GM19025 (cell line): ENCODE measurements around the gene LRRC71.
"Not testable (repeated sequence)": the region's sequence is repeated elsewhere in the genome, so short reads cannot be mapped to it uniquely, and the experiment has no call there.

Source experiments
- ATAC-seq: cut with Tn5 transposase; IDR thresholded peaks from one replicate; pipeline ENCODE4 v1.9.1; 2021; ENCODE audit warnings: mild to moderate bottlenecking, low read depth, moderate library complexity; ENCODE audit not compliant: unreplicated experiment

LRRC71 gene

GRCh38 chr1:156924478-156925153 is 4.2 kb downstream of the LRRC71 start:
- no peak for ATAC-seq

GRCh38 chr1:156925154-156926010 is 5.0 kb downstream of the LRRC71 start:
- no peak for ATAC-seq

DNA sequence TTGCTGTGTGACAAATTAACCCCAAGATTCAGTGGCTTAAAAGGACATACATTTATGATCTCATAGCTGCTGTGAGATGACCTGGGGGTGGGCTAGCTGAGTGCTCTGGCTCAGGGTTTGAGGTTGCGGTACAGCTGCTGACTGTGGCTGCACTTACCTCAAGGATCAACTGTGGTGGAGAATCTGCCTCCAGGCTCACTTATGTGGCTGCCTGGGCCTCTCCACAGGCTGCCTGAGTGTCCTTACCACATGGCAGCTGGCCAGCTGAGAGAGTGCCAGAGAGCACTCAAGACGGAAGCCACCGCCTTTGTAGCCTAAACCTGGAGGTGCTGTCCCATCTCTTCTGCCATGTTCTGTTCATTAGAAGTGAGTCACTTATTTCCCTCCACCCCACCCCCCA is 5.7 kb downstream of the LRRC71 start:
- ATAC-seq: no peak

DNA sequence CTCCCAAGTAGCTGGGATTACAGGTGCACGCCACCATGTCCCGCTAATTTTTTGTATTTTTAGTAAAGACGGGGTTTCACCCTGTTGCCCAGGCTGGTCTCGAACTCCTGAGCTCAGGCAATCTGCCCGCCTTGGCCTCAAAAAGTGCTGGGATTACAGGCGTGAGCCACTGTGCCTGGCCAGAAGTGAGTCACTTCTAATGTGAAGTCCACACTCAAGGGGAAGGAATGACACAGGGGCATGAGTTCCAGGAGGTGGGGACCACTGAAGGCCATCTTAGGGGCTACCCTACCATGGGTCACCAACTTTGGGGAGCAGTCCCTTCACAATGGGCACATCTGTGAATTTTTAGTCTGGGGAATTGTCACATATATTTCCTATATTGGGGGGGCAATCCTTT is 6.3 kb downstream of the LRRC71 start:
- ATAC-seq: not testable (repeated sequence)

GRCh38 chr1:156927215-156928042 is 7.0 kb downstream of the LRRC71 start:
- ATAC-seq: no peak

DNA sequence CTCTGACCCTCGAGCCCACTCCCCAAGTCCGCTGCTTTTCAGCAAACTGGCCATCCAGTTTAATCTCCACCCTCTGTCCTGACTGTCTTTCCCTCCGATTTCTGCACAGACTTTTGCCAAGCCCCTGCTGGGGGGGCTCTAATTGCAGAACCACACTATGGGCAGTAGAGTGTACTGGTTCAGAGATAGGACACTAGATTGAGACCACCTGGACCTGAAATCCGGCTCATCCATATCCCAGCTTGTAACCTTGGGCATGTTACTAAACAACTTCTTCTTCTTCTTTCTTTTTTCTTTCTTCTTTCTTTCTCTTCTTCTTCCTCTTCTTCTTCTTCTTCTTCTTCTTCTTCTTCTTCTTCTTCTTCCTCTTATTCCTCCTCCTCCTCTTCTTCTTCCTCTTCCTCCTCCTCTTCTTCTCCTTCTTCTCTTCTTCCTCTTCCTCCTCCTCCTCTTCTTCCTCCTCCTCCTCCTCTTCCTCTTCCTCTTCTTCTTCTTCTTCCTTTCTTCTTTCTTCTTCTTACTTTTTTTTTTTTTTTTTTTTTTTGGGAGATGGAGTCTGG is 7.7 kb downstream of the LRRC71 start:
- no peak for ATAC-seq

- no peak for ATAC-seq
These were observed 9.3 kb downstream of the LRRC71 start for GRCh38 chr1:156929596-156930238.

DNA sequence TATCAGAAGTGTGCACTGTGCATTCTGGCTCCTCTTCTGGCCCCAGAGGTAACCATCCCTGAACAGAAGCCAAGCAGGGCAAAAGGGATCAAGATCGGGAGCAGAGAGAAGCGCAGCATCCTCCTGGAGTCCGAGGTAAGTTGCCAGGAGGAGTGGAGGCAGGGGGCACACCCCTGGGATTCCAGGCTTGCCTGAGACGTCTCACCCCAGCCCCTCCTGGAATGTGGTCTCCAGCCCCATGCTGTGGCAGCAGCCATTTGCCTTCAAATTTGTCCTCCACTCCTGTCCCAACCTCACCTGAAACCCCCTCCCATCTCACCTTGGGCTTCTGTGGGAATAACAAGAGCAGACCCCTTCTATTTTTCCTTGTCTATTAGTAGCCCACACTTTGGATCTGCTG is 10.1 kb downstream of the LRRC71 start:
- no peak for ATAC-seq

- ATAC-seq: no peak
These were observed 10.9 kb downstream of the LRRC71 start for GRCh38 chr1:156931211-156931952.

- ATAC-seq: no peak
These were observed 11.7 kb downstream of the LRRC71 start for GRCh38 chr1:156931974-156932710.

GRCh38 chr1:156933136-156933535 is 12.7 kb downstream of the LRRC71 start:
- no peak for ATAC-seq

GRCh38 chr1:156935505-156936128 is 15.2 kb downstream of the LRRC71 start:
- no peak for ATAC-seq

DNA sequence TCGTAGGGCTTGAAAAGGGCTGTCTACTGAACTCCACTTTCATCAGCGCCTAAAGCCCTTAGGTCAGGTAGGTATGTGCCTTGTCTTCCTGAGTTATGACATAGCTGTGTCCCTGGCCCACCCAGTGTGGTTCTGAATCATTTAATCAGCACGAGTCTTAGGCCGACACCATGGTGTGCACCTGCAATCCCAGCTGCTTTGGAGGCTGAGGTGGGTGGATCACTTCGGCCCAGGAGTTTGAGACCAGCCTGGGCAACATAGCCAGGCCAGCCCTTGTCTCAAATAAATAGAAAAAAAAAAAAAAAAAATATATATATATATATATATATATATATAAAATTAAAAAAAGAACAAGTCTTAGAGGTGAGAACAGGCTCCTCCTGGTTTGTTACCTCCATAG is 15.8 kb downstream of the LRRC71 start:
- no peak for ATAC-seq

DNA sequence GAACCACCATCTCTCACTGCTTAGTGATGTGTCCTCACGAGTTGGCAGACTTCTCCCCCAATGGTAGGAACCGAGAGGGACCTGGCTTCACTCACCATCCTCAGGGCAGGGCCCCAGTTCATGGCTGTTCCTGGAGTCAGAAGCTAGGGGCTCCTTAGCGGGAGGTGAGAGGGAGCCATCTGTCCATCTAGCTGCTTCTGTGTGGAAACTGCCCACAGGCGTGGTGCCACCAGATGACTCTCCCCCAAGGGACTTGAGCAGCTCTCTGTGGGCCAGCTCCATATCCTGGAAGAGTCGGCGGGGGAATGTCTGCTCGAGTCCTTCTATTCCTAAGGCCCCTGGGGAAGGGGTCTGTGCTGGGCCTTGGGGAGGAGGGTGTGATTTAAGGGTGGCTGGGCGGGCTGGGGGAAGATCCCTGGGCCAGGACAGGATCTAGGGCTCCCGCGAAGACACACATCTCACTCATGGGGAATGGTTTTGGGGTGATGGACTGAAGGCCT is 16.3 kb downstream of the LRRC71 start:
- ATAC-seq: no peak

DNA sequence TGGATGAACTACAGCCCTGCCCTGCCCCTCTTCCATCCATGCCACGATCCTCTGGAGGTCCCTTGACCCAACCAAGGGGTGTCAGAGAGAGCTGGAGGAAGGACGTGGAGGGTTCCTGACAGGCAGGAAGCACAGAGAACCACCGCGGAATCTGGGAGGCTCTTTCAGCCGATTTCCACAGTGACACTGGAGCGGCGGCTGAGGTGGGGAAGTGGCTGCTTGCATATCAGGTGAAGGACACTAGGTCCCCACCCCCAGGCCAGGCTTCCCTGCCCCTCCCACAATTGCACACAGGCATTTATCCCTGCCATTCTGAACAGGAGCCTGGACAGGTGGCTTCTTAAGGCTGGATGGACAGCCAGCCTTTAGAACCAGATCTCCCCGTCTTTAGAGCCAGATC is 17.5 kb downstream of the LRRC71 start:
- ATAC-seq: no peak

DNA sequence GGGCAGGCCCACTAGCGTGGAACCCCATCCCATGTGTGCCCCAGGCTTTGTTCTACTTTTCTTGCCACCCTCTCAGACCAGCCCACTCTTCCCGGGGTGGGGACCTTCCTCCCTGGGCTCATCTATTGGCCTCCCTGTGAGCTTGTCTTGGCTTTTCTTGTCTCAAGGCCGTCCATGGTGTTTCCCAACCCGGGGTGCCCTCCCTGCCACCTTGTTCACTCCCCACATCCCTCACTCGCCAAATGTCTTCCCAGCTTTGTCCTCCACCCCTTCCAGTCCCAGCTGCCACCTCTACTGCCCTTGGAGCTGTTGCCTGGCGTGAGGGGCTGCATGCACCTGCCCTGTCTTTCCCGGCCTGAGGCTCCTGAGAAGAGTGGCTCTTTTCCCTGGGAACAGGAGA is 18.4 kb downstream of the LRRC71 start:
- ATAC-seq: no peak

- no peak for ATAC-seq
These were observed 19.4 kb downstream of the LRRC71 start for GRCh38 chr1:156939786-156940334.

- no peak for ATAC-seq
These were observed 21.2 kb downstream of the LRRC71 start for GRCh38 chr1:156941675-156942074.
